Muscle of leg (tissue), 11 donors: ENCODE data around the gene TRIM52. TPM values are rescaled to one million over a fixed set of nuclear protein-coding genes. Genes with fewer than 3 reads are reported as not detected.

ENCODE experiments used
- DNase-seq: peaks from one replicate; pipeline ENCODE4 v3.0.0; 2013
- H3K27ac ChIP-seq: one replicate; pipeline ENCODE4 v1.5.1; 2013; ENCODE audit warnings: mild to moderate bottlenecking, low read length, control low read depth
- H3K27me3 ChIP-seq: one replicate; pipeline ENCODE4 v1.6.1; 2013; ENCODE audit warnings: low read length; ENCODE audit not compliant: control insufficient read depth, insufficient read depth
- H3K36me3 ChIP-seq: one replicate; pipeline ENCODE4 v1.6.1; 2013; ENCODE audit warnings: low read length; ENCODE audit not compliant: control insufficient read depth, insufficient read depth
- H3K4me1 ChIP-seq: one replicate; pipeline ENCODE4 v1.6.1; 2013; ENCODE audit warnings: low read length; ENCODE audit not compliant: control insufficient read depth, insufficient read depth
- H3K4me3 ChIP-seq: one replicate; pipeline ENCODE4 v1.5.1; 2013; ENCODE audit warnings: low read length, control low read depth
- H3K9me3 ChIP-seq: replicated peaks from 2 replicates; pipeline ENCODE4 v1.6.1; 2013; ENCODE audit warnings: low read depth, low read length; ENCODE audit not compliant: control insufficient read depth
- WGBS: methylation state at CpG from one replicate; pipeline ENCODE4 v1.1.5; 2013; ENCODE audit warnings: missing lambda C conversion rate; ENCODE audit not compliant: insufficient coverage; 5-methylcytosine and 5-hydroxymethylcytosine counted together
- polyA plus RNA-seq, 8 donors: library from polyadenylated mRNA; unstranded; fragments of 120-200 nt; gene quantifications; one replicate each; pipeline versions ENCODE4 v1.2.1 to v1.2.3, GENCODE V29; 2013; ENCODE audit warnings: inconsistent platforms in 1 of 8, low replicate concordance in 1 of 8; ENCODE audit not compliant: insufficient read length in 8 of 8, insufficient read depth in 1 of 8
- total RNA-seq: library from RNA; stranded (reverse); fragments of 120-200 nt; gene quantifications from one replicate; pipeline ENCODE4 v1.2.4, GENCODE V29; 2013

Gene TRIM52
- total and polyA plus RNA-seq, 9 donors, result 8.3 to 20.6 (median 11.3) TPM

DNA sequence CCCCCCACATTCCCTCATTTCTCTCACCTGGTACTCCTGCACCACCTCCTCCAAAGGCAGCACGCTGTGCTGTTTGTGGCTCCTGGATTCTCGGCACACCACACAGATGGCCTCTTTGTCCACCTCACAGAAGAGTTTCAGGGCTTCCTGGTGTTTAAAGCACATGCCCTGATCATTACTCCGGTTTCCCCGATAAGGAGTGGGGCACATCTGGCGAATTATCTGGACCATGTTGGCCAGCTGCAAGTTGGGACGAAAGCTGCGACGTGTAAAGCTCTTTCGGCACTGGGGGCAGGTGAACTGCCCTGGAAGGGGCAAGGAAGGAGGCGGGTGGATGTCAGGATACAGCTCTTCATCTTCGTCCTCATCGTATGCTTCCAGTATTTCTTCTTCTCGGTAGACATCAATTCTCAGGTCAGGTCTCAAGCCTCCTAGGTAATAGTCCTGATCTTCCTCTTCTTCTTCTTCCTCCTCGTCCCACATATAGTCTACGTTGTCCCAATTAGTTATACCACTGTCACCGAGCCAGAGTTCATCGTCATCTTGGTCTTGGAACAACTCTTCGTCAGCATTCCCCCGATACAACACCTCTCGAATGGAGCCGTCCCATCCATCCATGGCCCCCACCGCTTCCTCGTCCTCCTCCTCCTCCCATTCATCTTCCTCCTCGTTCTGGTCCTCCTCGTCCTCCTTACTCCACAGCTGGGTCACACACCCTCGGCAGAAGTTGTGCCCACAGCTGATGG, 796 bp downstream of the TRIM52 start:
- no peaks in the 10 kb centered on the region for H3K27me3 ChIP-seq
- 3% methylated on average over 20 of the region's 26 CpGs for WGBS
- DNase-seq, result no peak
- H3K9me3 ChIP-seq, result no peaks in the 10 kb centered on the region
- peak overlapping the region; percentile 84 for H3K4me3 ChIP-seq
- peaks cover 22% of the 10 kb centered on the region for H3K4me1 ChIP-seq
- H3K36me3 ChIP-seq, result peaks cover 27% of the 10 kb centered on the region
- peak overlapping the region; percentile 97 for H3K27ac ChIP-seq

DNA sequence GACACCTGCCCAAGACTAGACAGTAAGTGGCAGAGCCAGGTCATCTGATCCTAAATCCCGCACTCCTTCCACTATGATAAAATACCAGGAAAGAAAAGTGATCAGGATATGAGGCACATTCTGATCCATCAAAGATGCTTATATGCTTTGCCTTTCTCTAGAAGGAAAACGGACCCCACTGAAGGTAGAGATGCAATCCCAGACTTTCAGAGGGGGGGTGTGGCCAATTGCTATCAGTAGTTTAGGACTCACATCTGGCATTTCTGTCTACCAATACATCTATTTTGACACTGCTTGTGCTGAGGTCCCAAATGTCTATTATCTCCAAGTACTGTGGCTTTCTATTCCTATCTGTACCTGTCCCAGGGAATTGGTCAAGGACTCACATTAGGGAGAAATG, 1.7 kb downstream of the TRIM52 start:
- peak overlapping the region; percentile 84 for H3K4me3 ChIP-seq
- peaks cover 25% of the 10 kb centered on the region for H3K36me3 ChIP-seq
- H3K27ac ChIP-seq, result no peak overlapping the region
- no peaks in the 10 kb centered on the region for H3K9me3 ChIP-seq
- peaks cover 22% of the 10 kb centered on the region for H3K4me1 ChIP-seq
- no peaks in the 10 kb centered on the region for H3K27me3 ChIP-seq
- no peak for DNase-seq
- no CpG with 5 or more reads among the region's 2 CpGs for WGBS

DNA sequence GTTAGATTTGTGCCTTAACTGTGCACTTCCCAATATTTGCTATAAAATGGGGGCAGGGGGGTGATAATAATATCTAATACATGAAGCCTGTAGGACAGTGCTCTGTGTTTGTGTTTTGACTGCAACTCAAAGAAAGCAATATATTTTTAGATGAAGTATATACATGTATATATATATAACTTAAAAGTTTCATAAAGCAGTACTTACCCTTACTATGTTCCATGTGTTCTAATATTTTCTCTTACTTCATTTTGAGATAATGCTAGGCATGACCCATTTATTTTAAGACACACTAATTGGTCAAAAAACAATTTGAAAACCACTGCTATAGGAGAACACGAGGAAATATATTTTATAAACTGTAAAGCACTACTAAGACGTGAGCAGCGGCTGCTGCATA, 2.4 kb downstream of the TRIM52 start:
- DNase-seq, result no peak
- no CpG with 5 or more reads among the region's 3 CpGs for WGBS
- peaks cover 21% of the 10 kb centered on the region for H3K36me3 ChIP-seq
- H3K4me1 ChIP-seq, result peaks cover 22% of the 10 kb centered on the region
- no peak overlapping the region for H3K27ac ChIP-seq
- H3K9me3 ChIP-seq, result no peaks in the 10 kb centered on the region
- H3K27me3 ChIP-seq, result no peaks in the 10 kb centered on the region
- H3K4me3 ChIP-seq, result no peak overlapping the region

DNA sequence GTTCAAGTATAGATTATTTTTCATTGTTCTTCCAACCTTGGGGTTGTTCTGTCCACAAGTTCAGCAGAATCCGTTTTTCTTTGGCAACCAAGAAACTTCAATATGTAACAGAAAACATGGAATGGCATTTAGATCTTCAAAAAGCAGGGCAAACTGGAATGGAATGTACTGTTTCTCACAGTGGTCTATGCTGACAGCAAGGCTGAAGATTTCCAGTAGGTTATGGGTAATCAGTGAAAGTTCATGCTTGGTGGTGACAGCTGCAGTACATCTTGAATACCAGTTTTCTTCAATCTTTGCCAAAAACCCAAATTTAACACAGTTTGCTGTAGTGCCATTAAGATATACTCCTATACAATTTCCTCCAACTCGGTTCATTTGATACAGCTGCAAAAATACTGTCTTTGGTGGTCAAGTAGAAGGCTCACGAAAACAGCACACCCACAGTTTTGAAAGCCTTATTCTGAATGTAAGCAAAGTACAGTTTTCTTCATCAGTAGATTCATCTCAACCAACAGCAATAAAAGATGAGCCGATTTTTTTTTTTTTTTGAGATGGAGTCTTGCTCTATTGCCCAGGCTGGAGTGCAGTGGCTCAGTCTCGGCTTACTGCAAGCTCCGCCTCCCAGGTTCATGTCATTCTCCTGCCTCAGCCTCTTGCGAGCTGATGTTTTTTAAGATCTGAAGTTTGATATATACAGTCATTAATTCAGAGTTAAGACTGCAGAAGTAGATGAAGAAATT, 4.9 kb downstream of the TRIM52 start:
- H3K9me3 ChIP-seq, result no peaks in the 10 kb centered on the region
- no peaks in the 10 kb centered on the region for H3K27me3 ChIP-seq
- no peak for DNase-seq
- H3K4me3 ChIP-seq, result no peak overlapping the region
- no peak overlapping the region for H3K27ac ChIP-seq
- H3K4me1 ChIP-seq, result peaks cover 16% of the 10 kb centered on the region
- H3K36me3 ChIP-seq, result peaks cover 21% of the 10 kb centered on the region
- WGBS, result no CpG with 5 or more reads among the region's 7 CpGs

DNA sequence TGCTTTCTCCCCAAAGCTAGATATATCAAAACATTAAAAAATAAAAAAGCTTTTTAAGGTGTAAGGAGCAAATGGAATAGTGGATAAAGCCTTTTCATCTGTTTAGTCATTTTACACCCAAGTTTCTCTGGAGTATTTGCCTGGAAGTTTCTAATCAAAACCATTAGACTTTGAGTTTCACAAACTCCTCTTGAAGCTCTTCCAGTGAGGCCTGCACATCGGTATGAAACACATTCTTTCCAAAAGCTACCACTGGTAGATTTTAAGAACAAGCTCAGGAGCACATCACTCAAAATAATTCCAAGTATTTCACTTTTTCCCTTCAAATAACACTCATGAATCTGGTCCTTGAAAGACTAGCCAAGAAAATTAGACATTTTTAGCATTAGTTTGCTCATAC, 5.7 kb downstream of the TRIM52 start:
- no peak for DNase-seq
- H3K27ac ChIP-seq, result no peak overlapping the region
- no peak overlapping the region for H3K4me3 ChIP-seq
- no peaks in the 10 kb centered on the region for H3K9me3 ChIP-seq
- H3K36me3 ChIP-seq, result peaks cover 25% of the 10 kb centered on the region
- peaks cover 13% of the 10 kb centered on the region for H3K4me1 ChIP-seq
- H3K27me3 ChIP-seq, result no peaks in the 10 kb centered on the region
- 38% methylated on average over 1 of the region's 1 CpG for WGBS

DNA sequence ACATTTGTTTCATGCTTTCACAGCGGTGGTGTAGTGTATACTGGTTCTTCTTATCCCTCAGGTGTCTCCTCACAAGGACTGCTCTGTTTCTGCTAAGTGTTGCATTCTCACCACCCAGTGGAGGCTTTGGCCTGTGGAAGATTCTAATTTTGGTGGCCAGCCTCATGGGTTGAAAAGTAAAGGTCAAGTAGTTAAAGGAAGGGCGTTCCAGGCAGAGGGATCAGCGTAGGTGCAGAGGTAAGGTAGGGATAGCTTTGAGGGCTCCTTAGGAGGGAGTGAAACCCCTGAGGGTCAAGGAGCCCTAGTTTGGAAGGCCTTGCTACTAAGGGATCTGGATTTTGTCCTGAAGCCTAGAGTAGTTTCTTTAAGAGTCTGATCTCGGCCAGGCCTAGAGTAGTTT, 12.7 kb downstream of the TRIM52 start:
- peak overlapping the region; percentile 70 for H3K4me3 ChIP-seq
- H3K36me3 ChIP-seq, result peaks cover 25% of the 10 kb centered on the region
- no peaks in the 10 kb centered on the region for H3K9me3 ChIP-seq
- H3K27me3 ChIP-seq, result no peaks in the 10 kb centered on the region
- WGBS, result 86% methylated on average over 3 of the region's 4 CpGs
- no peak for DNase-seq
- peak overlapping the region; percentile 57 for H3K27ac ChIP-seq
- peaks cover 42% of the 10 kb centered on the region for H3K4me1 ChIP-seq

DNA sequence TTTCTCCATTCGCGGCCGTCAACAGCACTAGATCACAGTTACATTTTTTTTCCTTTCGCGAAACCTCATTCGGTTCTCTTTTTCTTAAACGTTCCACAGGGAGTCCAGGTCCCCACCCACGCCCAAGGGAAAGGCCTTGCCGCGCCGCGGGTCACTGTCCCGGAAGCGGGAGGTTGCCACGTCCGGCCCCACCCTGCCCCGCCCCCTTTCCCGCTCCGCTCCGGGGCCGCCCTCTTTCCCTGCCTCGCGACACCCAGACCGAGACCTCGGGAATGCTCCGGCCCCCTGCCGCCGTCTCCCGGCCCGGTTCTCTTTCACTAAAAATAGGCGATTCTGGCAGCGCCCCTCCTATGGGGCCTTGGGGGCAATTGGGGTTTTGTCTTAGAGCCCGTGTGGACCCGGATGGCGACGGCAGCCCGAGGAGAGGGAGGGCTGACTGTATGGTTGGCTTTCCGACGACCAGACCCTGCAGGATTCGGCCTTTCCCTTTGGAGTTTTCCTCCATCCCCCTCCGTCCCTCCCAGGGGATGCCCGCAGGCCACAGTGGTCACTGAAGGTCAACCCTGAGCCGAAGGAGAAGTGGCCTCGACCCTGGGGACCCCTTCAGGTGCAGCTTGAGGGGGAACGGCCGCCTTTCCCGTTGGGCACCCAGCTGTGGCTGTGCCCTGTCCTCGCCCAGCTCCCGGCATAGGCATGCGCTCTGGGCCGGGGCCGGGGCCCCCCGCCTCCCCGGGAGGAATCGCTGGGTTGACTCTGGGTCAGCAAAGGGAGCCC, 14.5 kb downstream of the TRIM52 start:
- Histone ChIP-seq H3K9me3 (no peaks in the 10 kb centered on the region), H3K27me3 (no peaks in the 10 kb centered on the region), H3K4me3 (peak overlapping the region; percentile 70), H3K4me1 (peaks cover 52% of the 10 kb centered on the region), H3K27ac (peak overlapping the region; percentile 98), H3K36me3 (peaks cover 31% of the 10 kb centered on the region)
- peak; percentile 94 for DNase-seq
- 0% methylated on average over 41 of the region's 55 CpGs for WGBS

DNA sequence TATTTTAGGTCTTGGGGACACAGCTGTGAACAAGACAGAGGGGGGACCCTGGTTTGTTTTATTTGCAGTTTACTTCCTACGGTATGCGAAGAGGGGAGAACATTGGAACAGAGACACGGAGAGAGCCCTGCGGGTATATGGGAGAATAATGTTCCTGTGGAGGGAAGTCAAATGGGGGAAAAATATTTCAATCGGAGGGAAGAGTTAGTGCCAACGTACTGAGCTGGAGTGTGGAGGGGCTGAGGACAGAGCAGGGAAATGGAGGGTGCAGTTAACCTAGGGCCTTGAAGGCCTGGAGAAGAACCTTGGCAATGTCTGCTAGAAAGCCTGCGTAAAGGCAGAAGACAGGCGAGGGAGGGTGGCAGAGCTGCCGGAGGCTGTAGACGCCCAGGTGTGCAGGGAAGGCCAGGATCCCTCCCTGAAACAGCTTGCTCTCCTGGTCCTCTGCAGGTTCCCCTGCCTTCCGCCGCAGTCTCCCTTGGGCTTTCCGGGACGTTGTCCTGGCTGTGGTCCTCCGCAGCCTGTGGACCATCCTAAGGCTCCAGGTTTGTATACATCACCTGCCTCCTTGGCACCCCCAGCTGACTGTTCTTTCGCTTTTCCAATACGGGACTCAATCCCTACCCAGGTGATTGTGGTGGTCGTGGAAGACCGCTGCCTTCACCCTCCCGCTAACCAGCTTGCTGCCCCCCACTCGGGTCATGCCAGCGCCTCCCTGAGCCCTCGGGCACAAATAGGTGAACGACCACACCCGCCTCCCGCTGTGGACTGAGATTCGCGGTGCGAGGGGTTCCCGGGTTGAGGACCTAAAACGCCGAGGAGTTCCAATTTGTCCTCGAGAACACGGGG, 15.3 kb downstream of the TRIM52 start:
- peaks cover 36% of the 10 kb centered on the region for H3K36me3 ChIP-seq
- 26% methylated on average over 30 of the region's 34 CpGs for WGBS
- H3K4me1 ChIP-seq, result peaks cover 54% of the 10 kb centered on the region
- H3K27ac ChIP-seq, result peak overlapping the region; percentile 98
- DNase-seq, result no peak
- H3K9me3 ChIP-seq, result no peaks in the 10 kb centered on the region
- H3K27me3 ChIP-seq, result no peaks in the 10 kb centered on the region
- H3K4me3 ChIP-seq, result peak overlapping the region; percentile 70

DNA sequence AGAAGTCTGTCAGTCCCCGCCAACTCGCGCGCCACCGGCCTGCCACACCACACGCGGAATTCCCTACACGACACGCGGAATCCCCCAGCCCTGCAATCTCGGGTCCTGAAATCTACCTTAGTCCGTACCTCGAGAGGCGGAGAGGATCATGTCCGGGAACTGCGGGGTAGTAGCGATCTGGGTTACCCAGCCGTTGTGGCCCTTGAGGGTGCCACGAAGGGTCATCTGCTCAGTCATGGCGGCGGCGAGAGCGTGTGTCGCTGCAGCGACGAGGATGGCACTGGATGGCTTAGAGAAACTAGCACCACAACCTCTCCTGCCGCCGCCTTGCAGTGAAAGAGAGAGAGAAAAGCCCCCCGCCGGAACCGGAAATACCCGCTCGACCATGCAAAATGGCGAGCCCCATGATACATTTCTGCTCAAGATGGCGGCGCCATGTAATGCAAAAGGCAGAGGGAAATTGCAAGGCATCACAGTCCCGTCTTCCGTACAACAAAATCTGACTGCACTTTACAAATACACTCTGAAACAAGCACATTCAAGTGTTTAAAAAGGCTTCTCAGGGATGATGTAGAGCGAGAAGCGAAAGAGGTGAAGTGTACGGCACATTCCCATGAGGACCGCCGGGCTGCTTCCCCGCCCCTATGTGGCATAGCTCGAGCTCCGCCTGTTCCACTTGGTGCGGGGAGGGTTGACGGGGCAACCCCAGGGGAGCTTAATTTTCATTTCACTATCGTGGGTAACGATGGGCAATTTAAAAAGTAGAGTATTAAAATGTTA, 17.2 kb downstream of the TRIM52 start, which contains the start of gene RACK1:
Gene RACK1 (minus strand): TSS at position 343 of the 780 bp plus-strand sequence. CDS start 106 bp downstream, at position 237.
- Histone ChIP-seq H3K4me3 (peak within 1 kb of the TSS; percentile 89), H3K36me3 (peaks cover 43% of the 10 kb centered on the region), H3K9me3 (no peaks in the 10 kb centered on the region), H3K27ac (peak within 1 kb of the TSS; percentile 98), H3K4me1 (peaks cover 47% of the 10 kb centered on the region), H3K27me3 (no peaks in the 10 kb centered on the region)
- WGBS, result 0% methylated on average over 38 of the region's 50 CpGs
- peak; percentile 98 for DNase-seq
